Mesenchymal stem cell (in vitro differentiated cells and primary cell): ENCODE data around the gene MMP11.

Experiments used
- DNase-seq: peaks from one replicate; pipeline ENCODE4 v3.0.0-alpha.2; 2013
- H2AFZ ChIP-seq: one replicate; pipeline ENCODE4 v1.6.1; 2013; ENCODE audit warnings: low read depth, mild to moderate bottlenecking, control low read depth, inconsistent platforms, low read length, moderate library complexity
- H2AK5ac ChIP-seq: 2 replicates; pipeline ENCODE4 v1.6.1; 2013; ENCODE audit warnings: low read length, moderate library complexity, mild to moderate bottlenecking, inconsistent platforms; ENCODE audit not compliant: severe bottlenecking
- H2BK120ac ChIP-seq: one replicate; pipeline ENCODE4 v1.6.1; 2013; ENCODE audit warnings: low read depth, mild to moderate bottlenecking, inconsistent platforms, low read length, moderate library complexity
- H2BK12ac ChIP-seq, 2 experiments: one replicate each; pipeline ENCODE4 v1.6.1; 2013; ENCODE audit warnings: inconsistent platforms in 2 of 2, low read length in 2 of 2, mild to moderate bottlenecking in 2 of 2, moderate library complexity in 2 of 2, control low read depth in 1 of 2
- H2BK15ac ChIP-seq: one replicate; pipeline ENCODE4 v1.6.1; 2013; ENCODE audit warnings: mild to moderate bottlenecking, low read depth, inconsistent platforms; ENCODE audit not compliant: poor library complexity, severe bottlenecking
- H2BK5ac ChIP-seq: 2 replicates; pipeline ENCODE4 v1.6.1; 2013; ENCODE audit warnings: low read depth, mild to moderate bottlenecking, low read length, control low read depth, inconsistent platforms; ENCODE audit not compliant: poor library complexity, severe bottlenecking
- H3K14ac ChIP-seq, 2 experiments: one replicate each; pipeline ENCODE4 v1.6.1; 2013; ENCODE audit warnings: inconsistent platforms in 2 of 2, low read length in 2 of 2, control low read depth in 1 of 2, mild to moderate bottlenecking in 1 of 2, moderate library complexity in 1 of 2
- H3K18ac ChIP-seq, 2 experiments: one replicate each; pipeline ENCODE4 v1.6.1; 2013; ENCODE audit warnings: inconsistent platforms in 2 of 2, low read length in 2 of 2, control low read depth in 1 of 2, low read depth in 1 of 2, mild to moderate bottlenecking in 1 of 2
- H3K23ac ChIP-seq, 2 experiments: one replicate each; pipeline ENCODE4 v1.6.1; 2013; ENCODE audit warnings: inconsistent platforms in 2 of 2, low read length in 2 of 2, mild to moderate bottlenecking in 2 of 2, moderate library complexity in 2 of 2, control low read depth in 1 of 2
- H3K27ac ChIP-seq: 2 replicates; pipeline ENCODE4 v1.5.1; 2013; ENCODE audit warnings: mild to moderate bottlenecking, moderate library complexity, low read length, control low read depth, inconsistent platforms; ENCODE audit not compliant: poor library complexity, severe bottlenecking
- H3K27me3 ChIP-seq, 2 experiments: 2 replicates each; pipeline versions ENCODE4 v1.6.1 to v1.7.0; 2013; ENCODE audit warnings: low read length in 2 of 2, mild to moderate bottlenecking in 2 of 2, moderate library complexity in 2 of 2, control low read depth in 1 of 2, inconsistent platforms in 1 of 2; ENCODE audit not compliant: control insufficient read depth in 1 of 2, insufficient read depth in 1 of 2
- H3K36me3 ChIP-seq, 2 experiments: 2 replicates each; pipeline versions ENCODE4 v1.6.1 to v1.7.0; 2013; ENCODE audit warnings: low read length in 2 of 2, control low read depth in 1 of 2, inconsistent platforms in 1 of 2, low read depth in 1 of 2, mild to moderate bottlenecking in 1 of 2; ENCODE audit not compliant: insufficient read depth in 2 of 2, control insufficient read depth in 1 of 2
- H3K4ac ChIP-seq, 2 experiments: one replicate each; pipeline ENCODE4 v1.6.1; 2013; ENCODE audit warnings: inconsistent platforms in 2 of 2, low read length in 2 of 2, mild to moderate bottlenecking in 2 of 2, moderate library complexity in 2 of 2, control low read depth in 1 of 2, low read depth in 1 of 2
- H3K4me1 ChIP-seq: 2 replicates; pipeline ENCODE4 v1.6.1; 2013; ENCODE audit warnings: low read depth, low read length, control low read depth; ENCODE audit not compliant: control insufficient read depth, insufficient read depth
- H3K4me2 ChIP-seq: 2 replicates; pipeline ENCODE4 v1.6.1; 2013; ENCODE audit warnings: low read length, mild to moderate bottlenecking, inconsistent platforms; ENCODE audit not compliant: poor library complexity, severe bottlenecking
- H3K4me3 ChIP-seq, 2 experiments: 2 replicates each; pipeline versions ENCODE4 v1.5.1 to v1.7.0; 2013; ENCODE audit warnings: low read length in 2 of 2, mild to moderate bottlenecking in 2 of 2, control low read depth in 1 of 2, low read depth in 1 of 2; ENCODE audit not compliant: insufficient read depth in 1 of 2
- H3K79me1 ChIP-seq: replicated peaks from 2 replicates; pipeline ENCODE4 v1.6.1; 2013; ENCODE audit warnings: mild to moderate bottlenecking, control low read depth, low read length, inconsistent platforms; ENCODE audit not compliant: poor library complexity, severe bottlenecking
- H3K9ac ChIP-seq: 2 replicates; pipeline ENCODE4 v1.7.0; 2013; ENCODE audit warnings: mild to moderate bottlenecking, low read length, moderate library complexity
- H3K9me3 ChIP-seq: 2 replicates; pipeline ENCODE4 v1.7.0; 2013; ENCODE audit warnings: mild to moderate bottlenecking, low read length; ENCODE audit not compliant: control insufficient read depth
- H4K8ac ChIP-seq: one replicate; pipeline ENCODE4 v1.6.1; 2013; ENCODE audit warnings: inconsistent platforms, mild to moderate bottlenecking, low read length, moderate library complexity
- H4K91ac ChIP-seq: one replicate; pipeline ENCODE4 v1.6.1; 2013; ENCODE audit warnings: mild to moderate bottlenecking, low read length, inconsistent platforms
- WGBS: methylation state at CpG from one replicate; pipeline ENCODE4 v1.1.7; 2013; ENCODE audit warnings: mixed read lengths; 5-methylcytosine and 5-hydroxymethylcytosine counted together

The MMP11 gene

DNA sequence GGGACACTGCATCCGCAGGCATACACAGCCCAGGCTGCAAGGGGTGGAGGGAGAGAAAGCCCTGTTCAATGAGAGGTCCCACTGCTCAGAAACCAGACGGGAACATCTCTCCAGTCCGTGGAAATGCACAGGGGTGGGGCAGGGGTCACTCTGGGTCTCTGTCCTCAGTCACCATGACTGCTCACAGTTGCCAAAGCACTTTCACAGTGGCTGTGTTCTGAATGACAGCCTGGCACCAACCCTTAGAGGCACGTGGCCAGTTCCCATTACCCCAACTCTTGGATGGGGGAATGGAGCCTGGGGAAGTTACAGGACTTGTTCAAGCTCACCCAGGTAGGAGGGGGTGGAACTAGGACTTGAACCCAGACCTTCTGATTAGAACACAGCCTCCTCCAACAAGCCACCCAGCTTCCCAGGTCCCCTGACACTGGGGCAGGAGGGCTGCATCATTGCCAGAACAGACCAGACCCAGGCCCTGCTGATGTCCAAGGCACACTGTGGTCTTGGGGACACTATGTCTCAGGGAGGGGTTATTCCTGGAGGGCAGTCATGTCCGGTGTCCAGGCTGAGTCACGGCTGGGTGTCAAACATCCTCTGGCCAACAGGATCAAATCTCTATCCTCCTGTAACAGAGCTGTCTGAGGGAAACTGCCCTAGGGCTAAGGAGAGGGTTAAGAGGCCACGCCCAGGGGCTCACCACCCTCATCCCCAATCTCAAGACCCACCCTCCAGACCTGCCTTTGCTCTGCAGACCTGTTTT is 30.0 kb upstream of the MMP11 start:
- no peak for DNase-seq
- Histone ChIP-seq H2AK5ac (no peak overlapping the region), H3K4me3 (no peak overlapping the region), H3K9ac (no peak overlapping the region), H2BK15ac (no peak overlapping the region), H3K4me2 (no peak overlapping the region), H4K8ac (no peak overlapping the region), H3K18ac (no peak overlapping the region), H3K23ac (no peak overlapping the region), H2BK12ac (no peak overlapping the region), H3K4me1 (no peaks in the 10 kb centered on the region), H3K79me1 (peaks cover 30% of the 10 kb centered on the region), H3K14ac (no peak overlapping the region), H2BK5ac (no peak overlapping the region), H3K4ac (no peak overlapping the region), H3K36me3 (peaks cover 41 to 45% of the 10 kb centered on the region in 2 experiments), H3K9me3 (no peaks in the 10 kb centered on the region), H3K27me3 (no peaks in the 10 kb centered on the region), H4K91ac (no peak overlapping the region), H2AFZ (no peak overlapping the region), H3K27ac (no peak overlapping the region), H2BK120ac (no peak overlapping the region)
- 88% methylated on average over 7 of the region's 7 CpGs for WGBS

DNA sequence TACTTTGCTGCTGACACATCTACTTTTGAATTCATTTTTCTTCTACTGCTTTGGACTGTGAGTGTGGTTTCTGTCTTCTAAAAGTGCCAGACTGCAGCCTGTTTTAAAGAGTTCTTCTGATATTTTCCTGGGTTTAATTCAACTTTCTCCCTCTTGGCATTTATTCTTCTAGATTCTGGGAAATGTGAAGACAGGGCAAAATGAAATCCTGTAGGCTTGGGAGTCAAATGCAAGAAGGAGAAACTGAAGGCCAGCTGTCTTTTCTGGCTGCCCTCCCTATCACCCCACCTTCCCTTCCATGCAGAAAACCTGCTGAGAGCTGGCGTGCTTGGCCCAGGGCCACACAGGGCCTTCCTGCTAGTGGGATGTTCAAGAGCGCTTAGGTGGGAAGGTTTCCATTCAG is 29.3 kb upstream of the MMP11 start:
- H4K91ac ChIP-seq: no peak overlapping the region
- no peak overlapping the region for H2BK12ac ChIP-seq
- H3K18ac ChIP-seq: no peak overlapping the region
- H3K4me2 ChIP-seq: no peak overlapping the region
- H2BK5ac ChIP-seq: no peak overlapping the region
- no peak overlapping the region for H2BK15ac ChIP-seq
- H3K27ac ChIP-seq: no peak overlapping the region
- H3K36me3 ChIP-seq: peaks cover 41 to 45% of the 10 kb centered on the region in 2 experiments
- no peaks in the 10 kb centered on the region for H3K27me3 ChIP-seq
- no peaks in the 10 kb centered on the region for H3K9me3 ChIP-seq
- no peak for DNase-seq
- no peak overlapping the region for H4K8ac ChIP-seq
- no peak overlapping the region for H2AFZ ChIP-seq
- H3K4ac ChIP-seq: no peak overlapping the region
- no peak overlapping the region for H2BK120ac ChIP-seq
- WGBS: 93% methylated on average over 2 of the region's 2 CpGs
- no peak overlapping the region for H2AK5ac ChIP-seq
- no peaks in the 10 kb centered on the region for H3K4me1 ChIP-seq
- H3K9ac ChIP-seq: no peak overlapping the region
- no peak overlapping the region for H3K14ac ChIP-seq
- no peak overlapping the region for H3K23ac ChIP-seq
- peaks cover 31% of the 10 kb centered on the region for H3K79me1 ChIP-seq
- no peak overlapping the region for H3K4me3 ChIP-seq

DNA sequence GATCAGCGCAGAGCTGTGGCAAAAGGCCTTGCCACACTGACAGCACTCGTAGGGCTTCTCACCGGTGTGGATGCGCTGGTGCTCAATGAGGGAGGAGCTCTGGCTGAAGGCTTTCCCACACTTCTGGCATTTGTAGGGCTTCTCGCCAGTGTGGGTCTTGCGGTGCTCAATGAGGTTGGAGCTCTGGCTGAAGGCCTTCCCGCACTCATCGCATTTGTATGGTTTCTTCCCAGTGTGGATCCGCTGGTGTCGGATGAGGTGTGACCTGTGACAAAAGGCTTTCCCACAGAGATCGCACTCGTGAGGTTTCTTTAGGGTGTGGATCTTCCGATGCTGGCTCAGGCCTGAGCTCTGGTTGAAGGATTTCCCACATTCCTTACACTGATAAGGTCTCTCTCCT is 28.6 kb upstream of the MMP11 start:
- WGBS: 98% methylated on average over 13 of the region's 13 CpGs
- no peak for DNase-seq
- Histone ChIP-seq H3K9me3 (no peaks in the 10 kb centered on the region), H3K9ac (no peak overlapping the region), H3K18ac (no peak overlapping the region), H2BK15ac (no peak overlapping the region), H2AFZ (no peak overlapping the region), H4K8ac (no peak overlapping the region), H2BK120ac (no peak overlapping the region), H3K4me3 (no peak overlapping the region), H3K4ac (no peak overlapping the region), H3K79me1 (peaks cover 31% of the 10 kb centered on the region), H4K91ac (no peak overlapping the region), H3K4me1 (no peaks in the 10 kb centered on the region), H3K23ac (no peak overlapping the region), H2BK5ac (no peak overlapping the region), H3K14ac (no peak overlapping the region), H3K27me3 (no peaks in the 10 kb centered on the region), H2AK5ac (no peak overlapping the region), H3K36me3 (peaks cover 41 to 45% of the 10 kb centered on the region in 2 experiments), H3K4me2 (no peak overlapping the region), H3K27ac (no peak overlapping the region), H2BK12ac (no peak overlapping the region)

DNA sequence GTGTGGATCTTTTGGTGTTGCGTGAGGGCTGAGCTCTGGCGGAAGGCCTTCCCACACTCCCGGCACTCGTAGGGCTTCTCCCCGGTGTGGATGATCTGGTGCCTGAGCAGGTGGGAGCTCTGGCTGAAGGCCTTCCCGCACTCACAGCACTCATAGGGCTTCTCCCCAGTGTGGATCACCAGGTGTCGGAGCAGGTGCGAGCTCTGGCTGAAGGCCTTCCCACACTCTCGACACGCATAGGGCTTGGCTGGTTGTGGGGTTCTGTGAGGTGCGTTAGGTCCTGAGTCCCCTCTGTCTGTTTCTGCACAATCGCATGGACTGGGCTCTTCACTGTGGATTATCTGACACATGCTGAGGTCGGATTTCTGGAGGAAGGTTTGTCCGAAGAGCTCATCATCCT is 28.2 kb upstream of the MMP11 start:
- no peak overlapping the region for H4K91ac ChIP-seq
- no peak overlapping the region for H2BK5ac ChIP-seq
- no peaks in the 10 kb centered on the region for H3K4me1 ChIP-seq
- no peak overlapping the region for H2BK15ac ChIP-seq
- DNase-seq: no peak
- no peak overlapping the region for H2AFZ ChIP-seq
- 97% methylated on average over 14 of the region's 14 CpGs for WGBS
- H3K4ac ChIP-seq: no peak overlapping the region
- H3K4me3 ChIP-seq: no peak overlapping the region
- no peak overlapping the region for H3K27ac ChIP-seq
- H3K4me2 ChIP-seq: no peak overlapping the region
- H3K23ac ChIP-seq: no peak overlapping the region
- peaks cover 32% of the 10 kb centered on the region for H3K79me1 ChIP-seq
- no peak overlapping the region for H3K9ac ChIP-seq
- H3K14ac ChIP-seq: no peak overlapping the region
- H3K36me3 ChIP-seq: peaks cover 41 to 45% of the 10 kb centered on the region in 2 experiments
- H2BK120ac ChIP-seq: no peak overlapping the region
- no peak overlapping the region for H4K8ac ChIP-seq
- no peaks in the 10 kb centered on the region for H3K9me3 ChIP-seq
- no peak overlapping the region for H3K18ac ChIP-seq
- H2AK5ac ChIP-seq: no peak overlapping the region
- no peaks in the 10 kb centered on the region for H3K27me3 ChIP-seq
- H2BK12ac ChIP-seq: no peak overlapping the region
